Nephron progenitor cell (in vitro differentiated cells): ENCODE results near the gene TREX2.

Experiments used
- DNase-seq: peaks from one replicate; pipeline ENCODE4 v3.0.0; 2021
- H3K27ac Mint-ChIP-seq: 2 replicates; pipeline ENCODE4 v1.8.0; 2021; ENCODE audit warnings: mild to moderate bottlenecking, moderate library complexity, mixed read lengths
- H3K27me3 Mint-ChIP-seq: 2 replicates; pipeline ENCODE4 v1.8.0; 2021; ENCODE audit warnings: mild to moderate bottlenecking, low read depth, mixed read lengths; ENCODE audit not compliant: poor library complexity
- H3K36me3 Mint-ChIP-seq: 2 replicates; pipeline ENCODE4 v1.8.0; 2021; ENCODE audit warnings: low read depth, mixed read lengths
- H3K4me1 Mint-ChIP-seq: 2 replicates; pipeline ENCODE4 v1.8.0; 2021; ENCODE audit warnings: mixed read lengths
- H3K4me3 Mint-ChIP-seq: 2 replicates; pipeline ENCODE4 v1.8.0; 2021; ENCODE audit warnings: mild to moderate bottlenecking, moderate library complexity, mixed read lengths
- H3K9me3 Mint-ChIP-seq: 2 replicates; pipeline ENCODE4 v1.8.0; 2021; ENCODE audit warnings: mild to moderate bottlenecking, moderate library complexity, mixed read lengths
- TF ChIP-seq, protein P1 (sequence below): fragments of 200-600 bp; sonication (generic); IDR thresholded peaks from 2 replicates; pipeline ENCODE4 v1.5.0; 2021; ENCODE audit warnings: antibody characterized with exemption

Gene TREX2

DNA sequence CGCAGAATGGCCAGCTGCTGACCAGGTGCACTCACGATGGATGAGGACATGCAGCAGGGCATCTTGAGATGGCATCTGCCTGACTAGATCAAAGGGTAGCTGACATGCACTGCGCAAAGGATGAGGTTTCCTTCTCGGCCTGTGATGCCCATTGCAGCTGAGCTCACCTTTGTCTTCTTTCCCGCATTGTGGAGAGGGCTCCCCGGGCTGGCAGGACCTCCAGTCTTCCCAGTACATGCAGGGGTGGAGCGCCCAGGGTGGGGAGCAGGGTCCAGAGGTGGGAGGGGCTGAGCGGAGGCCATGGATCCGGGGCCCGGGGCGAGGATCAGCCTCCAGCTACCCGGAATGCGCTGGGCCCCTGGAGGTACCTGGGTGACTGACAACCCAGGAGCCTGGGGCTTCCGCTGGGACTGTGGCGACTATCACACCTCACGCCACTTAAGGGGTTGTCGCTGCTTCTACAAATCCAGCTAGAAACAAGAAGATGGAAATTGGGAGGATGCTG, 12.0 kb downstream of the TREX2 start:
- no peak for DNase-seq
- H3K27ac Mint-ChIP-seq, result no peak overlapping the region
- no peak overlapping the region for H3K4me3 Mint-ChIP-seq
- no peaks in the 10 kb centered on the region for H3K4me1 Mint-ChIP-seq
- H3K27me3 Mint-ChIP-seq, result peaks cover 18% of the 10 kb centered on the region
- TF ChIP-seq, protein P1, sequence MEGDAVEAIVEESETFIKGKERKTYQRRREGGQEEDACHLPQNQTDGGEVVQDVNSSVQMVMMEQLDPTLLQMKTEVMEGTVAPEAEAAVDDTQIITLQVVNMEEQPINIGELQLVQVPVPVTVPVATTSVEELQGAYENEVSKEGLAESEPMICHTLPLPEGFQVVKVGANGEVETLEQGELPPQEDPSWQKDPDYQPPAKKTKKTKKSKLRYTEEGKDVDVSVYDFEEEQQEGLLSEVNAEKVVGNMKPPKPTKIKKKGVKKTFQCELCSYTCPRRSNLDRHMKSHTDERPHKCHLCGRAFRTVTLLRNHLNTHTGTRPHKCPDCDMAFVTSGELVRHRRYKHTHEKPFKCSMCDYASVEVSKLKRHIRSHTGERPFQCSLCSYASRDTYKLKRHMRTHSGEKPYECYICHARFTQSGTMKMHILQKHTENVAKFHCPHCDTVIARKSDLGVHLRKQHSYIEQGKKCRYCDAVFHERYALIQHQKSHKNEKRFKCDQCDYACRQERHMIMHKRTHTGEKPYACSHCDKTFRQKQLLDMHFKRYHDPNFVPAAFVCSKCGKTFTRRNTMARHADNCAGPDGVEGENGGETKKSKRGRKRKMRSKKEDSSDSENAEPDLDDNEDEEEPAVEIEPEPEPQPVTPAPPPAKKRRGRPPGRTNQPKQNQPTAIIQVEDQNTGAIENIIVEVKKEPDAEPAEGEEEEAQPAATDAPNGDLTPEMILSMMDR, result no peak
- no peaks in the 10 kb centered on the region for H3K36me3 Mint-ChIP-seq
- H3K9me3 Mint-ChIP-seq, result peaks cover 72% of the 10 kb centered on the region

DNA sequence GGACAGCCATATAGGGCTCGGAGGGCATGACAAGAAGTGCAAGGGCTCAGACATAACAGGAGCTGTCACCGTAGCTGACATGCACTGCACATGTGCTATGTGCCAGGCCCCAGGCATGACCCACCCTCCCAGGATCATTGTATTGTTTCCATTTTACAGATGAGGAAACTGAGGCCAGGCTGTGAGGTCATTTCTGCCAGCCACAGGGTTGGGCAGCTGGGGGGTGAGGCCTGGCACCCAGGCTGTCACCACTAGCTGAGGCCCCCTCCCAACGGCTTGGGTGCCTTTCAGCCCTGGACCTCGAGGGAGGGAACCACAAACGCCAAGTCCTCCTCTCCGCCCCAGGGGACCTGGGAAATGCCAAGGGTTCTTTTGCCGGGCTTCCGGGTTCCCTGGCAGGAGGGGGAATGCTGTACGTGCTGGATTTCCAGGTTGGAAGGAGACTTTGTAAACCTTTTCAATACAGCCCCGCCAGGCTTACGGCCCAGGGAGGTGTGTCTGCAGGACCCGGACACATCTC, 12.6 kb downstream of the TREX2 start:
- H3K4me1 Mint-ChIP-seq, result no peaks in the 10 kb centered on the region
- no peak overlapping the region for H3K4me3 Mint-ChIP-seq
- DNase-seq, result no peak
- peaks cover 72% of the 10 kb centered on the region for H3K9me3 Mint-ChIP-seq
- no peaks in the 10 kb centered on the region for H3K36me3 Mint-ChIP-seq
- TF ChIP-seq, protein P1, result no peak
- no peak overlapping the region for H3K27ac Mint-ChIP-seq
- peaks cover 18% of the 10 kb centered on the region for H3K27me3 Mint-ChIP-seq

DNA sequence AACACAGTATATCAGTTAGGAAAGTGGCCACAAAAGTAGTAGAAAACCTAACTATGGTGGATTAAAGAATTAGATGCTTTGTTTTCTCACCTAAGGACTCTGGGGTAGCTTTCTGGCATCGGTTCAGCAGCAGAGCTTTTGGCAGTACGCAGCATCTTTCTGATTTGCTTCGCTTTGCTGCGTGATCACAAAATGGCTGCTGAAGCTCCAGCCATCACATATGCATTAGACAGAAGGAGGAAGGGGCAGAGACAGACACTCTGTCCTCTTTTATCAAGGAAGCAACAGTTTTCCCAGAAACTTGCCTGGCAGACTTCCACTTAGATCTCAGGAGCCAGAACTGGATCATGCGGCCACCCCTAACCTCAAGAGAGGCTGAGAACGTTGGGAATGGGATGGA, 15.1 kb downstream of the TREX2 start:
- TF ChIP-seq, protein P1, result no peak
- no peaks in the 10 kb centered on the region for H3K4me1 Mint-ChIP-seq
- H3K27ac Mint-ChIP-seq, result no peak overlapping the region
- DNase-seq, result no peak
- H3K9me3 Mint-ChIP-seq, result peaks cover 72% of the 10 kb centered on the region
- H3K4me3 Mint-ChIP-seq, result no peak overlapping the region
- H3K36me3 Mint-ChIP-seq, result no peaks in the 10 kb centered on the region
- H3K27me3 Mint-ChIP-seq, result peaks cover 15% of the 10 kb centered on the region

DNA sequence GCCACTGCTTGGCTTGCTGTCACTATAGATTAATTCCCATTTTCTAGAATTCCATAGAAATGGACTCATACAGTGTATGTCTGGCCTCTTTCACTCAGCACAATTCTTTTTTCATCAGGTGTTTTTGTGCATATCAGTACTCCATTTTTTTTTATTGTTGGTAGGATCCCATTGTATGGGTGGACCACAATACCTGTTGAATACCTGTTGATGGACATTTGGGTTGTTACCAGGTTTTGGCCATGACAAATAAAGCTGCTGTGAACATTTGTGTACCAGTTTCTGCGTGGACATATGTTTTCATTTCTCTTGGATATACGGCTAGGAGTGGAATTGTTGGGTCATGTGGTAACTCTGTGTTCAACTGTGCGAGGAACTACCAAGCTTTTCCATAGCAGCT, 19.7 kb downstream of the TREX2 start:
- Mint-ChIP-seq H3K27ac (no peak overlapping the region), H3K27me3 (peaks cover 14% of the 10 kb centered on the region)
- TF ChIP-seq, protein P1, result no peak

DNA sequence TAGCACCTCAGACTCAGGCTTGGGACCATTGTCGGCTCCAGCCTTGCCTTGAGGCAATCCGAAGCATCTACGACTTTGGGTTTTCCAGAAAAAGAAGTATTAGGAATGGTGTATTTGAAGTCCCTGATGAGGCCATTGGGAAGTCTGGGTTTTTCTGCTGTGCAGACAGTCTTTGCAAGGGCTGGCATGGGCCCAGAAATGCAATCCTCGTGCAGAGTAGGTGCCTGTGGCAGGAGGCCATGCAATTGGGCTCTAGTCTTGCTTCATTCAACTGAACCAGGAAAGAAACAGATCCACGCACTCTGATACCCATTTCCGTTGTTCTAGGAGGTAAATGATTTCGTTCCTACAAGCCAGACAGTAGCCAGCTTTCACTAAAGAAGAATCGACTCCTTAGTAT, 22.2 kb downstream of the TREX2 start:
- Mint-ChIP-seq H3K27ac (no peak overlapping the region), H3K4me3 (no peak overlapping the region), H3K4me1 (peaks cover under 1% of the 10 kb centered on the region), H3K9me3 (peaks cover 72% of the 10 kb centered on the region), H3K36me3 (no peaks in the 10 kb centered on the region), H3K27me3 (peaks cover 7% of the 10 kb centered on the region)
- no peak for DNase-seq
- TF ChIP-seq, protein P1, result no peak

More for the DNA sequence above, 19.7 kb downstream of the TREX2 start:
- H3K9me3 Mint-ChIP-seq, result peaks cover 80% of the 10 kb centered on the region
- no peaks in the 10 kb centered on the region for H3K36me3 Mint-ChIP-seq
- no peak overlapping the region for H3K4me3 Mint-ChIP-seq
- no peak for DNase-seq
- no peaks in the 10 kb centered on the region for H3K4me1 Mint-ChIP-seq

DNA sequence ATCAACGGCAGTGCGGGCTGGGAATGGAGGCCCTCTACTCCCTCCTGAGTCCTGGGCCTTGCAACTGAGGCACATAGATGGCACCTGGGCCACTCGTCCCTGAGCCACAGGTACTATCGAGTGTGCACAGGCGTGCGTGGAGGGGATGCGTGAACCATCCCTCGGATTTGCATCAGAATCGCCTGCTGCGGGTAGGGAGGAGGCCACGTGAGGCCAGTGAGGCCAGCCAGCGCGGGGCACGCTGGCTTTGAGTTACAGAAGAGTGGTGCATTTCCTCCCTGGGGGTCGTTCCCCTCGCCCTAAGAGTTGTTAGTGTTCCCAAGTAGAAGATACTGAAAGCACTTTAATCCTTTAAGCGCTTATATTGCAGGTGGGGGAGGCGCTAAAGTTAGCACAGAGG, 24.0 kb downstream of the TREX2 start:
- H3K36me3 Mint-ChIP-seq, result no peaks in the 10 kb centered on the region
- H3K27ac Mint-ChIP-seq, result no peak overlapping the region
- H3K27me3 Mint-ChIP-seq, result peaks cover 7% of the 10 kb centered on the region
- peaks cover 16% of the 10 kb centered on the region for H3K4me1 Mint-ChIP-seq
- H3K4me3 Mint-ChIP-seq, result no peak overlapping the region
- no peak for DNase-seq
- TF ChIP-seq, protein P1, result no peak
- peaks cover 68% of the 10 kb centered on the region for H3K9me3 Mint-ChIP-seq
